ENCODE results near the gene COL9A3.

DNA sequence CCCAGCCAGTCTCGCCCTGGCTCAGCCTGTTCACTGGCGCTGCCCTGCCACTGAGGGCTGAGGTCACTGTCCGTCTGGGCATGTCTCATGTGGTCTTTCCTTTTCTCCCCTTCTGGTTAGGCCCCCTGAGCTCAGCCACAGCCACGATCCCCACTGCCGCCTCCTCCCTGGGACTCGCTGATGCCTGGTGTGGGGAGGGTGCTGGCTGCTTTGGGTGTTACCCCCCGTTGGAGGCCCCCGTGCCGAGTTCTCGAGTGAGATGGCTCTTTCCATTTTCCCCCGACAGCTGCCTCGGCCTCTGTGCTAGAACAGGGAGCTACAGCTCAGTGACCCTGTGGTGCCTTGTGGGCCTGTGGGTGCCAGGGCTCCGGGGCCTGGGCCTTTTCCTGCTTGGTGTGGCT, 59.7 kb downstream of the COL9A3 start:
- TF ChIP-seq EZH2 (IDR thresholded peaks at IDR 0.05) (no peak), POLR2AphosphoS5 (IDR thresholded peaks at IDR 0.05; ENCODE audit: borderline replicate concordance, low read depth, low read length) (no peak)
